GM10266 (cell line): ENCODE results near the gene MARK1.

Source experiments
- DNase-seq: peaks from one replicate; pipeline ENCODE4 v3.0.0; 2012; ENCODE audit errors: extremely low spot score
- CTCF ChIP-seq: IDR thresholded peaks from 2 replicates; pipeline ENCODE4 v1.5.1; 2012; ENCODE audit warnings: mild to moderate bottlenecking, low read depth; ENCODE audit not compliant: control insufficient read depth, insufficient read depth; ENCODE audit errors: missing control alignments

MARK1 gene

GRCh38 chr1:220703305-220703704 lies 175.4 kb downstream of the MARK1 start:
- no peak for TF ChIP-seq CTCF
- DNase-seq, result no peak

DNA sequence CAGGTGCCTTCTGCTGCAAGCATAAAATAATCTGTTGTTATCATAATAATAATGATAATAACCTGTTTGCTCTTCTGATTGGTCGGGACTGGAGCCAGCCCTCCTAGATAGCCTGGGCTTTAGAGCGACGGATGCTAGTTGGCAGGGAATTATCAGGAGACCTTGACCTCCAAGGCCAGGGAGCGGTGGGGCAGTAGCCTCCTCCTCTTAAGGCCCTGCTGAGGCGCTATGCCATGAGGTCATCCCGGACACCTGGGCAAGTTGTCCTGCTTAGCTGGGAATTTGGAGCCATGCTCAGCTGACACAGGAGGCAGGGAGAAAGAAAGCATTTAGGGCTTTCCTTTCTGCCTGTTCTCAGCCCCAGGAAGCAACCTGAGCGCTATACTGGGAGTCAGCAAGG lies 177.8 kb downstream of the MARK1 start:
- DNase-seq, result no peak
- no peak for TF ChIP-seq CTCF

DNA sequence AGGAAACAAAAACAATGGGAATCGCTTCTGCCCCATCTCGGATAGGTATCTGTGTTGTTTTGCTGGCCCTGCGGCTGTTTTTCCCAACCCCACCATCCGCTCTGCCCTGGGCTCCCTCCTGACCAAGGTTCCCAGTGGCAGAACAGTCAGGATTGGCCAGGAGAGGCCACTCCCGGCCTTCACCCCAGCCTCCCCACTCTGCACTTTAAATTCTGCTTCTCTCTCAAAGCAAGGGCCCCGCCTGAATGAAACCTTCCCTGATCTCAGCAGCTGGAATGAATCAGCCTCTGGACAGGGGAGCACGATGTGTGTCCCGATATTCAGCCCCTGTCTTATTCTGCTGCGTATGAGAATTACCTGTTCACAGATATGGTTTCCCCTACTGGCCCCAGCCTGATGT lies 178.5 kb downstream of the MARK1 start:
- no peak for DNase-seq
- TF ChIP-seq CTCF, result no peak

DNA sequence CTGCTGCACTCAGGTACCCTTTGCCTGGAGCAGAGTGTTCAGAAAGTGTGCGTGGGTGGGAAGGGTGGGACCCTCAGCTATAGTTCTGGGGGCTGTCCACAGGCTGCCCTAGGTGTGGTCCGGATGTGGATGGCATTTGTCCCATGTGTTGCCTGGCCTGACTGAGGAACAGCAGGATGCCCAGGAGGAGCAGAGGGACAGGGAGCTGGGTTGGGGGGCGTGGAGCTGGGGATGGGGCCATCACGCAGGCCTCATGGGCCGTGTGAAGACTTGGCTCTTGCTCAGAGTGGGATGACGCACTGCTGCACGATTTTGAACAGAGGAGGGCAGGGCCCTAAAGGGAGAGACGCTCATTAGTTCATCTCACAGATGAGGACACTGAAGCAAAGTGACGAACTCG lies 179.2 kb downstream of the MARK1 start:
- DNase-seq, result no peak

DNA sequence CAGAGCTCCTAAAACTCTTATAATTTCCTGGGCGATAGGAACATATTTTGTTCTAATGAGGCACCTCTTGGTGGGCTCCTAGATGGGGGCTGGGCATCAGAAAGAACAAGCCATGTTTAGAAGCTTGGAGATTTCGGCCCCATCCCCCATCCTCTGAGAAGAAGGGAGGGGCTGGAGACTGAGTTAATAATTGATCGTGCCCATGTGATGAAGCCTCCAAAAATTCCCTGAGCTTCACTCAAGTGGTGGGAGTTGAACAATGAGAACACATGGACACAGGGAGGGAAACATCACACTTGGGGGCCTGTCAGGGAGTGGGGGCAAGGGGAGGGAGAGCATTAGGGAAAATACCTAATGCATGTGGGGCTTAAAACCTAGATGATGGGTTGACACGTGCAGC lies 180.3 kb downstream of the MARK1 start:
- DNase-seq, result no peak
- no peak for TF ChIP-seq CTCF

More for the DNA sequence above, 179.2 kb downstream of the MARK1 start:
- no peak for TF ChIP-seq CTCF

GRCh38 chr1:220708936-220709801 lies 181.2 kb downstream of the MARK1 start:
- DNase-seq, result no peak

DNA sequence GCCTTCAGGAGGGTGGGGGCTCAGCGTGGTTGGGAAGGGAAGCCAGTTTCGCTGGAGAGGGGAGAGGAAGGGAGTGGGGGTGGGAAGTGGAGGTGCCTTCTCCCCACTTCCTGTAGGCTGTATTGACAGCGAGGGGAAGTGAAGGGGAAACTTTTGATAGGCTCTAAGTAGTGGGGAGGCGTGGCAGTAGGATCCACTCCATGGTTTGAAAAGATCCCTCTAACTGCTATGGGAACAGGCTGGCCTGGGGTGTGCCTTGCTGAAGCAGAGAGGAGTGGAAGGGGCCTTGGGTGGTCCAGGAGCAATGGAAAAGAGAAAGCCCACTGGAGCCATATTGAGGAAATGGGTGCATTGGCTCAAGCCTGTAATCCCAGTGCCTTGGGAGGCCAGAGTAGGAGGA lies 182.4 kb downstream of the MARK1 start:
- TF ChIP-seq CTCF, result no peak

More at GRCh38 chr1:220708936-220709801, 181.2 kb downstream of the MARK1 start:
- no peak for TF ChIP-seq CTCF

More for the DNA sequence above, 182.4 kb downstream of the MARK1 start:
- DNase-seq, result no peak
